ENCODE results near the gene PAPOLG.

Gene PAPOLG

GRCh38 chr2:60847854-60848253 lies 91.8 kb downstream of the PAPOLG start:
- TF ChIP-seq CTCF (IDR thresholded peaks at IDR 0.05) (no peak), ZFX (IDR thresholded peaks at IDR 0.05; ENCODE audit: borderline replicate concordance) (no peak)
- no peak overlapping the region for H3K27ac ChIP-seq
